Peyer's patch (tissue), 4 donors: Measurements from ENCODE around the gene SLC2A9.

Experiments
- POLR2A ChIP-seq, 2 donors: fragments of 450-650 bp; IDR thresholded peaks; one replicate each; pipeline ENCODE4 v1.5.1; 2017; ENCODE audit warnings: antibody characterized with exemption in 2 of 2, mild to moderate bottlenecking in 2 of 2, moderate library complexity in 2 of 2
- TF ChIP-seq, protein P1 (sequence below), 6 experiments: fragments of 450-650 bp in 4 of 6; fragments of 200-600 bp in 2 of 6; sonication (generic) in 1 of 6; IDR thresholded peaks; one replicate each; pipeline ENCODE4 v1.5.1; 2017 to 2019; ENCODE audit warnings: antibody characterized with exemption in 6 of 6, mild to moderate bottlenecking in 3 of 6, moderate library complexity in 1 of 6

GRCh38 chr4:10011277-10011676, 10.0 kb downstream of the SLC2A9 start:
- TF ChIP-seq, protein P1, sequence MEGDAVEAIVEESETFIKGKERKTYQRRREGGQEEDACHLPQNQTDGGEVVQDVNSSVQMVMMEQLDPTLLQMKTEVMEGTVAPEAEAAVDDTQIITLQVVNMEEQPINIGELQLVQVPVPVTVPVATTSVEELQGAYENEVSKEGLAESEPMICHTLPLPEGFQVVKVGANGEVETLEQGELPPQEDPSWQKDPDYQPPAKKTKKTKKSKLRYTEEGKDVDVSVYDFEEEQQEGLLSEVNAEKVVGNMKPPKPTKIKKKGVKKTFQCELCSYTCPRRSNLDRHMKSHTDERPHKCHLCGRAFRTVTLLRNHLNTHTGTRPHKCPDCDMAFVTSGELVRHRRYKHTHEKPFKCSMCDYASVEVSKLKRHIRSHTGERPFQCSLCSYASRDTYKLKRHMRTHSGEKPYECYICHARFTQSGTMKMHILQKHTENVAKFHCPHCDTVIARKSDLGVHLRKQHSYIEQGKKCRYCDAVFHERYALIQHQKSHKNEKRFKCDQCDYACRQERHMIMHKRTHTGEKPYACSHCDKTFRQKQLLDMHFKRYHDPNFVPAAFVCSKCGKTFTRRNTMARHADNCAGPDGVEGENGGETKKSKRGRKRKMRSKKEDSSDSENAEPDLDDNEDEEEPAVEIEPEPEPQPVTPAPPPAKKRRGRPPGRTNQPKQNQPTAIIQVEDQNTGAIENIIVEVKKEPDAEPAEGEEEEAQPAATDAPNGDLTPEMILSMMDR (IDR thresholded peaks at IDR 0.05): no peak
- TF ChIP-seq POLR2A (IDR thresholded peaks at IDR 0.05): no peak
